Fibroblast of the aortic adventitia (primary cell): ENCODE results near the gene SLC15A3. TPM values are rescaled to one million over a fixed set of nuclear protein-coding genes. Genes with fewer than 3 reads are reported as not detected.

ENCODE experiments used
- DNase-seq: peaks from one replicate; pipeline ENCODE4 v3.0.0-alpha.2; 2010; ENCODE audit warnings: low read depth
- H3K4me3 ChIP-seq: 2 replicates; pipeline ENCODE4 v1.5.1; 2011; ENCODE audit warnings: low read depth, mild to moderate bottlenecking, control low read depth, low read length, moderate library complexity
- total RNA-seq: library from RNA; depleted of rRNA; stranded (reverse); fragments of >200 nt; gene quantifications from 2 replicates; pipeline ENCODE4 v1.2.3, GENCODE V29; 2012; ENCODE audit warnings: low replicate concordance
- TF ChIP-seq, protein P1 (sequence below): IDR thresholded peaks from 2 replicates; pipeline ENCODE4 v1.5.1; 2011; ENCODE audit warnings: mild to moderate bottlenecking, low read length, control low read depth, inconsistent platforms; ENCODE audit not compliant: insufficient read depth

SLC15A3 gene
- total RNA-seq, 1 donor, result 6.8 TPM

DNA sequence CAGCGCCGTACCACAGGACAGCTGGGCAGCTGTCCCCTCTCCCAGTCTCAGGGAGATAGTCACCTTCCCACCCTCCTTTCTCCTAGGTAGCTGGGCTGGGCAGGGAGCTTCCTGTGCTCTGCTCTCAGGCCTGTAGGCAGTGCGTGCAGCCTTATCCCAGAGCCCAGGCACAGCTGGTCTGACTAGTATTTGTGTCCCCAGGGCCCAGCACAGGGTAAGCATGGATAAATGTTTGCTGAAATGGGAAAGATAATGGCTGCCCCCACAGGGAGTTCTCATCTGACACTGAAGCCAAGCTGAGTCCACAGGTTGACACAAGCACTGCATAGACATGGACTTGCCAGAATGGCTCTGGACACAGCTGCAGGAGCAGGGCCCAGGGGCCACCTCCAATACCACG, 9.8 kb downstream of the SLC15A3 start:
- H3K4me3 ChIP-seq, result no peak overlapping the region
- no peak for DNase-seq
- TF ChIP-seq, protein P1, sequence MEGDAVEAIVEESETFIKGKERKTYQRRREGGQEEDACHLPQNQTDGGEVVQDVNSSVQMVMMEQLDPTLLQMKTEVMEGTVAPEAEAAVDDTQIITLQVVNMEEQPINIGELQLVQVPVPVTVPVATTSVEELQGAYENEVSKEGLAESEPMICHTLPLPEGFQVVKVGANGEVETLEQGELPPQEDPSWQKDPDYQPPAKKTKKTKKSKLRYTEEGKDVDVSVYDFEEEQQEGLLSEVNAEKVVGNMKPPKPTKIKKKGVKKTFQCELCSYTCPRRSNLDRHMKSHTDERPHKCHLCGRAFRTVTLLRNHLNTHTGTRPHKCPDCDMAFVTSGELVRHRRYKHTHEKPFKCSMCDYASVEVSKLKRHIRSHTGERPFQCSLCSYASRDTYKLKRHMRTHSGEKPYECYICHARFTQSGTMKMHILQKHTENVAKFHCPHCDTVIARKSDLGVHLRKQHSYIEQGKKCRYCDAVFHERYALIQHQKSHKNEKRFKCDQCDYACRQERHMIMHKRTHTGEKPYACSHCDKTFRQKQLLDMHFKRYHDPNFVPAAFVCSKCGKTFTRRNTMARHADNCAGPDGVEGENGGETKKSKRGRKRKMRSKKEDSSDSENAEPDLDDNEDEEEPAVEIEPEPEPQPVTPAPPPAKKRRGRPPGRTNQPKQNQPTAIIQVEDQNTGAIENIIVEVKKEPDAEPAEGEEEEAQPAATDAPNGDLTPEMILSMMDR, result no peak

DNA sequence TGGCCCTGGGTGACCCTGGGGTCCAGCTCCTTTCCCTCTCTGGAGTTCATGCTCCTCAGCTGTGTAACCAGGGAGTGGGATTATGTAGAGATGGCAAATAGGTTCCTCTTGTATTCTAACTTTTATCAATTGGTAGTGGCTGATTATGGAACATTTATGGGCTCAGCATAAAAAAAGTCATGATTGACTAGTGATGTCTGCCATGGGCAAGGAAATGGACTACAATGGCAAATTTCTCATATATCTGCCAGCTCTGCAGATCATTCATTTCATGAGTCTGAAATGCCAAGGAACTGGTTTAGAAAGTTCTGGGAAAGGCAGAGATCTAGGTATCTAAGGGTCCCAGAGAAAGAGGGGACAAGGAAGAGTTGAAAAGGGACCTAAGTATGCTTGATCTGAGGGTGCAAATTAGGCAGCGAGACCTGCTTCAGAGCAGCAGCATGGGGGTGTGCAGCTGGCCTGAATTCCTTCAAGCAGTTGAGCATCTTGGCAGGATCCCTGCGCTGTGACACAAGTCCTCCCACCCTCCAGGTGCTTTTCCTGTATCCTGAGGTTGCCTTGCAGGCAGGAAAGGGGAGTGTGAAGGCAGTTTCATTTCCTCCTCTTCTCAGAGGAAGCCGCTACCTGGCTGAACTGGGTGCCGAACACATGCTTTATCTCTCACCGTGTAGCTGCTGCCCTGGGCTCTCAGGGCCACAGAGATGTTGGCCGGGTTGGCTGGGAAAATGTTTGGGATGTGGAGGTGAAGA, 10.4 kb downstream of the SLC15A3 start:
- TF ChIP-seq, protein P1, result no peak
- H3K4me3 ChIP-seq, result no peak overlapping the region
- no peak for DNase-seq

DNA sequence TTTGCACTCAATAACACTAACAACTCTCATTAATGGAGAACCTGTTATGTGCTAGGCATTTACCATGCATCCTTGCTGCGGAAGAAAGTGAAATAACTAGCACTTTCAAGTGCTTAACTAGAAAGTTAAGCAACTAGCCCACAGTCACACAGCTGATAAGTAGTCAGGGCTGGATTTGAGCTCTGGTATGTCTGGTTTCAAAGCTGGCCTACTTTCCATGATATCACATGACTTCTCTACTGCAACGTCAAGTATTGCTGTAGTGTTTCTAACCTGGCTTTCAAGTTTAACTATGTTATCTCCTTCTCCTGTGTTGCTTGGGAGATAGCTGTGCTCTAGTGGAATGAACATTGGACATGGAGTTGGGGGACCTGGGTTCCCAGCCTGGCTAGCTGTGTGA, 12.1 kb downstream of the SLC15A3 start:
- DNase-seq, result peak; percentile 67
- TF ChIP-seq, protein P1, result no peak
- no peak overlapping the region for H3K4me3 ChIP-seq

DNA sequence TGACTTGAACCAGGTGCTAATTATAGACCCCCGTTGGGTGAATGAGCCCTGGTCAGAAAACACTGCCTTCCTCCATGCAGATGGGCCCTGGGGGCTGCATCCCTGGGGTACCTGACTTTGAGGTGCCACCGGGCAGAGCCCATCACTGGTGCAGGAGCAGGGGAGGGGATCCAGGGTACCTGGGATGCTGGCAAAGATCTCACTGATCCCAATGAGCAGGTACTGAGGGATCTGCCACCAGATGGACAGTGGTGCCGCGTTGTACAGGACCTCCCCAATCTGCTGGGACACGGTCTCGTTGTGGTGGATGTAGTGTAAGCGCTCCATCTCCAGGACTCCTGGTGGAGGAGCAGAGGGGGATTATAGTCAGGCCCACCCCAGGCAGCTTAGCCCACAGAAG, 12.7 kb downstream of the SLC15A3 start:
- TF ChIP-seq, protein P1, result no peak
- H3K4me3 ChIP-seq, result no peak overlapping the region
- no peak for DNase-seq

DNA sequence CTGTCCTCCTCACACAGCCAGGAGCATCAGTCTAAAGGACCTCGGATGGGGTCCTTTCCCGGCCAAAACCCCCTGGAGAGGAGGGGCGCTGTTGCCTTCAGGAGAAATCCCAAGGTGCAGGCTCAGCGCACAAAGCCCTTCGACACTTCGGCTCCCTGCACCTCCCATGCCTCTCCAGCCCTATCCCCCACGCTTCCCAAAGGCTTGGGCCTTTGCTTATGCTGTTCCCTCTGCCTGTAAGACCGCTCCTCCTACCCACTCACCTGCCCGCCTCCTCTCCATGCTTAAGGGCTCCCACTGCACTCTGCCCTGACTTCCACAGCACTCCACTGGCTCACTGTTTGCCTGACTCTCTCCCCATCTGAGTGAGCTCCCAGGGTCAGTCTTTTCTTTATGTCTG, 13.5 kb downstream of the SLC15A3 start:
- TF ChIP-seq, protein P1, result no peak
- no peak overlapping the region for H3K4me3 ChIP-seq
- no peak for DNase-seq

DNA sequence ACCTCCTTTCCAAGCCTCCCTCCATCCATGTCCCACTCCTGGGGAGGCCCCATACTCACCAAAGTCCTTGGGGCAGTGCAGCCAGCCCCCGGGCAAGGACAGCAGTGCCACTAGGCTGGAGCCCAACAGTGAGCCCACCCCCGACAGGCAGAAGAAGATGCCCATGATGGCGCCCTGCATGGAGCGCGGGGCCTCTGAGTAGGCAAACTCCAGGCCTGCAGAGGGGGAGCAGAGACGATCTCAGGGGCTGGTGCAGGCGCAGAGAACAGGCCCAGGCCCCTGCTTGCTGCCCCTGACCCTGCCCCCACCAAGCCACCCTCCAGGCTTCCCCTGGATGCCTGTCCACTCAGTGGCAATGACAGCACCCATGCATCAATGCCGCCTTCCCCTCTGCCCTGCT, 14.2 kb downstream of the SLC15A3 start:
- TF ChIP-seq, protein P1, result no peak
- no peak for DNase-seq

DNA sequence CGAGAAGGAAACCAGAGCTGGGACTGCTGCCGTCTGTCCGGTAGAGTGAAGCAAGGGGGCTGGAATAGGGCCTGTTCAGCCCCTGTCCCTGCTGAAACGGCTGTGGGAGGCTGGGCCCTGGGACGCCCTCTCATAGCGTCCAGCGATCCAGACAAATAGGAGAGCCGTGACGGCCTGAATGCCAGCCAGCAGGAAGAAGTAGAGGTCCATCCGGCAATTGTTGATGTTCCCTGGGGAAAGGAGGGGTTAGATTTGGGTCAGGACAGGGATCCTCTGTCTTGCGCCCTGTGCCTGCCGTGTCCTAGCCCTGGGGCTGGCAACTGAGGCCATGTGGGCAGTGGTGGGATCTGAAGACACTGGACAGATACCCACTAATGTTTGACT, 14.8 kb downstream of the SLC15A3 start:
- no peak overlapping the region for H3K4me3 ChIP-seq
- DNase-seq, result no peak
- TF ChIP-seq, protein P1, result no peak

More for the DNA sequence above, 14.2 kb downstream of the SLC15A3 start:
- no peak overlapping the region for H3K4me3 ChIP-seq
